GM23338 (cell line): Measurements from ENCODE around the gene ZNF451. TPM values are rescaled to one million over a fixed set of nuclear protein-coding genes. Genes with fewer than 3 reads are reported as not detected.

Experiments
- ATAC-seq: fragments of 200-7000 bp; cut with Tn5 transposase; 3 replicates; pipeline ENCODE4 v1.9.1; 2020
- DNase-seq: peaks from one replicate; pipeline ENCODE4 v3.0.0-alpha.2; 2015; ENCODE audit warnings: low spot score
- H2AFZ ChIP-seq: fragments of 200-600 bp; sonication (generic); 2 replicates; pipeline ENCODE4 v1.8.0; 2016; ENCODE audit warnings: antibody characterized with exemption, mild to moderate bottlenecking, moderate library complexity
- H3F3A ChIP-seq: fragments of 200-600 bp; sonication (generic); replicated peaks from 2 replicates; pipeline ENCODE4 v1.8.0; 2017; ENCODE audit warnings: antibody characterized with exemption, mixed run types, low read depth
- H3K27ac ChIP-seq: fragments of 200-600 bp; sonication (generic); 2 replicates; pipeline ENCODE4 v1.6.1; 2016; ENCODE audit warnings: low read depth
- H3K27me3 ChIP-seq: fragments of 200-600 bp; sonication (generic); 2 replicates; pipeline ENCODE4 v1.8.0; 2016; ENCODE audit warnings: mild to moderate bottlenecking, mixed run types, moderate library complexity; ENCODE audit not compliant: insufficient read depth
- H3K36me3 ChIP-seq: fragments of 200-600 bp; sonication (generic); 2 replicates; pipeline ENCODE4 v1.8.0; 2016; ENCODE audit warnings: mild to moderate bottlenecking; ENCODE audit not compliant: insufficient read depth
- H3K4me1 ChIP-seq: fragments of 200-600 bp; sonication (generic); 2 replicates; pipeline ENCODE4 v1.8.0; 2016; ENCODE audit warnings: mild to moderate bottlenecking, moderate library complexity; ENCODE audit not compliant: insufficient read depth
- H3K4me2 ChIP-seq: fragments of 200-600 bp; sonication (generic); 2 replicates; pipeline ENCODE4 v1.7.1; 2017; ENCODE audit warnings: mixed run types
- H3K4me3 ChIP-seq: fragments of 200-600 bp; sonication (generic); 2 replicates; pipeline ENCODE4 v1.6.1; 2016; ENCODE audit warnings: mixed run types
- H3K79me2 ChIP-seq: fragments of 200-600 bp; sonication (generic); replicated peaks from 2 replicates; pipeline ENCODE4 v1.8.0; 2017; ENCODE audit warnings: mild to moderate bottlenecking; ENCODE audit not compliant: insufficient read depth
- H3K9me2 ChIP-seq: fragments of 200-600 bp; sonication (generic); 2 replicates; pipeline ENCODE4 v1.8.0; 2017; ENCODE audit not compliant: insufficient read depth
- H4K20me1 ChIP-seq: fragments of 200-600 bp; sonication (generic); replicated peaks from 2 replicates; pipeline ENCODE4 v1.8.0; 2017; ENCODE audit warnings: mild to moderate bottlenecking; ENCODE audit not compliant: insufficient read depth
- H3K27ac Mint-ChIP-seq: 2 replicates; pipeline ENCODE4 v1.8.0; 2020; ENCODE audit warnings: inconsistent platforms, mild to moderate bottlenecking, moderate library complexity, mixed read lengths
- H3K27me3 Mint-ChIP-seq: 3 replicates; pipeline ENCODE4 v1.8.0; 2022; ENCODE audit warnings: low read depth, mild to moderate bottlenecking, moderate library complexity, mixed read lengths, inconsistent platforms; ENCODE audit not compliant: insufficient read depth, poor library complexity
- H3K36me3 Mint-ChIP-seq: 3 replicates; pipeline ENCODE4 v1.8.0; 2021; ENCODE audit warnings: low read depth, mild to moderate bottlenecking, inconsistent platforms, moderate library complexity, mixed read lengths
- H3K4me1 Mint-ChIP-seq: 3 replicates; pipeline ENCODE4 v1.8.0; 2020; ENCODE audit warnings: mild to moderate bottlenecking, inconsistent platforms, mixed read lengths
- H3K4me3 Mint-ChIP-seq: 3 replicates; pipeline ENCODE4 v1.8.0; 2021; ENCODE audit warnings: moderate library complexity, mild to moderate bottlenecking, inconsistent platforms, mixed read lengths
- H3K9me3 Mint-ChIP-seq: 3 replicates; pipeline ENCODE4 v1.8.0; 2020; ENCODE audit warnings: moderate library complexity, mild to moderate bottlenecking, inconsistent platforms, mixed read lengths
- EZH2 ChIP-seq: fragments of 200-600 bp; sonication (generic); IDR thresholded peaks from one replicate; pipeline ENCODE4 v1.8.0; 2017; ENCODE audit warnings: antibody characterized with exemption, mild to moderate bottlenecking, low read depth; ENCODE audit not compliant: unreplicated experiment
- EZH2phosphoT487 ChIP-seq: fragments of 200-600 bp; sonication (generic); IDR thresholded peaks from one replicate; pipeline ENCODE4 v1.8.1; 2018; ENCODE audit warnings: antibody characterized with exemption; ENCODE audit not compliant: unreplicated experiment
- JUNB ChIP-seq: IDR thresholded peaks from one replicate; pipeline ENCODE4 v1.6.1; 2016; ENCODE audit warnings: antibody characterized with exemption; ENCODE audit not compliant: unreplicated experiment
- POLR2AphosphoS5 ChIP-seq: IDR thresholded peaks from 2 replicates; pipeline ENCODE4 v1.6.1; 2016; ENCODE audit warnings: antibody characterized with exemption, low read depth
- STAT1 ChIP-seq: IDR thresholded peaks from one replicate; pipeline ENCODE4 v1.6.1; 2016; ENCODE audit warnings: antibody characterized with exemption; ENCODE audit not compliant: unreplicated experiment
- polyA plus RNA-seq: library from polyadenylated mRNA; unstranded; fragments of >200 nt; fragmentation: Nextera tagmentation; extraction: Ambion mirVana; gene quantifications from 2 replicates; pipeline ENCODE4 v1.2.1, GENCODE V29; 2016
- total RNA-seq: library from RNA; depleted of rRNA; stranded (reverse); fragments of >200 nt; shearing (Covaris generic); gene quantifications from 2 replicates; pipeline ENCODE4 v1.2.3, GENCODE V29; 2014
- TF ChIP-seq, protein P1 (sequence below), 2 experiments: fragments of 200-600 bp in 1 of 2; sonication (generic) in 1 of 2; conservative IDR thresholded peaks; 2 replicates each; pipeline versions ENCODE4 v1.5.1 to v1.6.1; 2016 to 2017; ENCODE audit warnings: antibody characterized with exemption in 2 of 2, low read depth in 2 of 2, mild to moderate bottlenecking in 2 of 2, moderate library complexity in 1 of 2
- TF ChIP-seq, protein P2 (sequence below): fragments of 250-450 bp; sonication (Bioruptor Pico); IDR thresholded peaks from 2 replicates; pipeline ENCODE4 v1.5.0; 2020; ENCODE audit warnings: mild to moderate bottlenecking, moderate library complexity

Gene ZNF451
- total and polyA plus RNA-seq, 2 experiments from 2014 or later: 44.8 to 54.1 TPM

DNA sequence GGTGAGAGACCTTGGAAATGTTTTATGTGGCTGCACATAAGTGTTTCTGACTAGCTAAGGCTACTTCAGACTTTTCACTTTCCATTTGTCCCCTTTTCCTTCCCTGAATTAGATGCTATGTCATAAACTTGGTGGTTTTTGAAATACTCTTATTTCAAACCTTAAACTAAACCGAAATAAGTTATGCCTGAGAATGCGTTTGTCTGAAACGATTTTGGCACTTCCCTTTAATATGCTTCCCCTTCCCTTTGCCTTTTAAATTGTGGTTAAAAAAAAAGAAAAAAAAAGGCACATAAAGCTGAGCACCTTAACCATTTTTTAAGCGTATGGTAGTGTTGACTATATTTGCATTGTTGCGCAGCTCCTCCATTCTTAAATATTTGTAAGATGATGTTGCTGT is 14.3 kb downstream of the ZNF451 start:
- H3K9me3 Mint-ChIP-seq: no peaks in the 10 kb centered on the region
- H3K4me1 Mint-ChIP-seq: peaks cover 13% of the 10 kb centered on the region
- H3K79me2 ChIP-seq: peaks cover 75% of the 10 kb centered on the region
- ATAC-seq (no peak), DNase-seq (no peak)
- peak overlapping the region; percentile 28; the same call in 1 of the 2 replicates for H3K27ac ChIP-seq
- no peak for TF ChIP-seq EZH2phosphoT487
- no peak for TF ChIP-seq POLR2AphosphoS5
- no peak overlapping the region for H3K27ac Mint-ChIP-seq
- H3K4me1 ChIP-seq: peaks cover 14% of the 10 kb centered on the region
- H4K20me1 ChIP-seq: peaks cover 7% of the 10 kb centered on the region; the same call in 1 of the 2 replicates
- H3K36me3 Mint-ChIP-seq: peaks cover 45% of the 10 kb centered on the region
- H3K36me3 ChIP-seq: peaks cover 32% of the 10 kb centered on the region
- no peaks in the 10 kb centered on the region for H3K9me2 ChIP-seq
- H3K4me2 ChIP-seq: no peak overlapping the region
- H2AFZ ChIP-seq: no peak overlapping the region
- H3F3A ChIP-seq: no peaks in the 10 kb centered on the region
- H3K4me3 Mint-ChIP-seq: no peak overlapping the region
- no peaks in the 10 kb centered on the region for H3K27me3 ChIP-seq
- no peak overlapping the region for H3K4me3 ChIP-seq
- no peaks in the 10 kb centered on the region for H3K27me3 Mint-ChIP-seq

DNA sequence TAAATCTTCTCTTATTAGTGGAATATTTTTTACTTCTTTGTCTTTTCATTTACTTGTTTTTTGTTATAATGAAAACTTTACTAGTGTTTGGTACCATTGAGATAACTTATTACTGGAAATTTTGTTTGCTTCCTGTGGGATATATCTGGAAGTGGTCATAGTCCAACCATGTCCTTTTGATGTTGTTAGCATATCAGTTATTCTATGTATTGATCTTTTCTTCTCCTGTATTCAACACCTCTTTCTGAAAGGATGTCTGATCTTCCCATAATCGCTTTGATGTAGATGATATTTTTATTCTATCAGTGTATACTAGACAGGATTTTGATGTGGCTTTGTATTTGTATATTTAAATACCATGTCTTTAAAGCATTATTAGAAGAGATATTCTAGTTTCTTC is 17.0 kb downstream of the ZNF451 start:
- H4K20me1 ChIP-seq: peaks cover 7% of the 10 kb centered on the region; the same call in 1 of the 2 replicates
- H3K9me2 ChIP-seq: no peaks in the 10 kb centered on the region
- H3K4me3 ChIP-seq: no peak overlapping the region
- H3K27ac ChIP-seq: no peak overlapping the region
- H3K27me3 ChIP-seq: no peaks in the 10 kb centered on the region
- no peaks in the 10 kb centered on the region for H3F3A ChIP-seq
- no peaks in the 10 kb centered on the region for H3K9me3 Mint-ChIP-seq
- no peak overlapping the region for H3K4me2 ChIP-seq
- no peak overlapping the region for H2AFZ ChIP-seq
- H3K36me3 ChIP-seq: peaks cover 9% of the 10 kb centered on the region
- peaks cover 68% of the 10 kb centered on the region for H3K79me2 ChIP-seq
- peaks cover 17% of the 10 kb centered on the region for H3K4me1 Mint-ChIP-seq
- H3K36me3 Mint-ChIP-seq: peaks cover 19% of the 10 kb centered on the region
- H3K27me3 Mint-ChIP-seq: no peaks in the 10 kb centered on the region
- peaks cover 20% of the 10 kb centered on the region for H3K4me1 ChIP-seq
- DNase-seq (no peak), ATAC-seq (no peak)
- TF ChIP-seq STAT1 (no peak), JUNB (no peak), POLR2AphosphoS5 (no peak), EZH2 (no peak), EZH2phosphoT487 (no peak)
- TF ChIP-seq, protein P1, sequence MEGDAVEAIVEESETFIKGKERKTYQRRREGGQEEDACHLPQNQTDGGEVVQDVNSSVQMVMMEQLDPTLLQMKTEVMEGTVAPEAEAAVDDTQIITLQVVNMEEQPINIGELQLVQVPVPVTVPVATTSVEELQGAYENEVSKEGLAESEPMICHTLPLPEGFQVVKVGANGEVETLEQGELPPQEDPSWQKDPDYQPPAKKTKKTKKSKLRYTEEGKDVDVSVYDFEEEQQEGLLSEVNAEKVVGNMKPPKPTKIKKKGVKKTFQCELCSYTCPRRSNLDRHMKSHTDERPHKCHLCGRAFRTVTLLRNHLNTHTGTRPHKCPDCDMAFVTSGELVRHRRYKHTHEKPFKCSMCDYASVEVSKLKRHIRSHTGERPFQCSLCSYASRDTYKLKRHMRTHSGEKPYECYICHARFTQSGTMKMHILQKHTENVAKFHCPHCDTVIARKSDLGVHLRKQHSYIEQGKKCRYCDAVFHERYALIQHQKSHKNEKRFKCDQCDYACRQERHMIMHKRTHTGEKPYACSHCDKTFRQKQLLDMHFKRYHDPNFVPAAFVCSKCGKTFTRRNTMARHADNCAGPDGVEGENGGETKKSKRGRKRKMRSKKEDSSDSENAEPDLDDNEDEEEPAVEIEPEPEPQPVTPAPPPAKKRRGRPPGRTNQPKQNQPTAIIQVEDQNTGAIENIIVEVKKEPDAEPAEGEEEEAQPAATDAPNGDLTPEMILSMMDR (conservative IDR thresholded peaks at IDR 0.05; ENCODE audit: low read depth in 2 of 2): no peak
- TF ChIP-seq, protein P2, sequence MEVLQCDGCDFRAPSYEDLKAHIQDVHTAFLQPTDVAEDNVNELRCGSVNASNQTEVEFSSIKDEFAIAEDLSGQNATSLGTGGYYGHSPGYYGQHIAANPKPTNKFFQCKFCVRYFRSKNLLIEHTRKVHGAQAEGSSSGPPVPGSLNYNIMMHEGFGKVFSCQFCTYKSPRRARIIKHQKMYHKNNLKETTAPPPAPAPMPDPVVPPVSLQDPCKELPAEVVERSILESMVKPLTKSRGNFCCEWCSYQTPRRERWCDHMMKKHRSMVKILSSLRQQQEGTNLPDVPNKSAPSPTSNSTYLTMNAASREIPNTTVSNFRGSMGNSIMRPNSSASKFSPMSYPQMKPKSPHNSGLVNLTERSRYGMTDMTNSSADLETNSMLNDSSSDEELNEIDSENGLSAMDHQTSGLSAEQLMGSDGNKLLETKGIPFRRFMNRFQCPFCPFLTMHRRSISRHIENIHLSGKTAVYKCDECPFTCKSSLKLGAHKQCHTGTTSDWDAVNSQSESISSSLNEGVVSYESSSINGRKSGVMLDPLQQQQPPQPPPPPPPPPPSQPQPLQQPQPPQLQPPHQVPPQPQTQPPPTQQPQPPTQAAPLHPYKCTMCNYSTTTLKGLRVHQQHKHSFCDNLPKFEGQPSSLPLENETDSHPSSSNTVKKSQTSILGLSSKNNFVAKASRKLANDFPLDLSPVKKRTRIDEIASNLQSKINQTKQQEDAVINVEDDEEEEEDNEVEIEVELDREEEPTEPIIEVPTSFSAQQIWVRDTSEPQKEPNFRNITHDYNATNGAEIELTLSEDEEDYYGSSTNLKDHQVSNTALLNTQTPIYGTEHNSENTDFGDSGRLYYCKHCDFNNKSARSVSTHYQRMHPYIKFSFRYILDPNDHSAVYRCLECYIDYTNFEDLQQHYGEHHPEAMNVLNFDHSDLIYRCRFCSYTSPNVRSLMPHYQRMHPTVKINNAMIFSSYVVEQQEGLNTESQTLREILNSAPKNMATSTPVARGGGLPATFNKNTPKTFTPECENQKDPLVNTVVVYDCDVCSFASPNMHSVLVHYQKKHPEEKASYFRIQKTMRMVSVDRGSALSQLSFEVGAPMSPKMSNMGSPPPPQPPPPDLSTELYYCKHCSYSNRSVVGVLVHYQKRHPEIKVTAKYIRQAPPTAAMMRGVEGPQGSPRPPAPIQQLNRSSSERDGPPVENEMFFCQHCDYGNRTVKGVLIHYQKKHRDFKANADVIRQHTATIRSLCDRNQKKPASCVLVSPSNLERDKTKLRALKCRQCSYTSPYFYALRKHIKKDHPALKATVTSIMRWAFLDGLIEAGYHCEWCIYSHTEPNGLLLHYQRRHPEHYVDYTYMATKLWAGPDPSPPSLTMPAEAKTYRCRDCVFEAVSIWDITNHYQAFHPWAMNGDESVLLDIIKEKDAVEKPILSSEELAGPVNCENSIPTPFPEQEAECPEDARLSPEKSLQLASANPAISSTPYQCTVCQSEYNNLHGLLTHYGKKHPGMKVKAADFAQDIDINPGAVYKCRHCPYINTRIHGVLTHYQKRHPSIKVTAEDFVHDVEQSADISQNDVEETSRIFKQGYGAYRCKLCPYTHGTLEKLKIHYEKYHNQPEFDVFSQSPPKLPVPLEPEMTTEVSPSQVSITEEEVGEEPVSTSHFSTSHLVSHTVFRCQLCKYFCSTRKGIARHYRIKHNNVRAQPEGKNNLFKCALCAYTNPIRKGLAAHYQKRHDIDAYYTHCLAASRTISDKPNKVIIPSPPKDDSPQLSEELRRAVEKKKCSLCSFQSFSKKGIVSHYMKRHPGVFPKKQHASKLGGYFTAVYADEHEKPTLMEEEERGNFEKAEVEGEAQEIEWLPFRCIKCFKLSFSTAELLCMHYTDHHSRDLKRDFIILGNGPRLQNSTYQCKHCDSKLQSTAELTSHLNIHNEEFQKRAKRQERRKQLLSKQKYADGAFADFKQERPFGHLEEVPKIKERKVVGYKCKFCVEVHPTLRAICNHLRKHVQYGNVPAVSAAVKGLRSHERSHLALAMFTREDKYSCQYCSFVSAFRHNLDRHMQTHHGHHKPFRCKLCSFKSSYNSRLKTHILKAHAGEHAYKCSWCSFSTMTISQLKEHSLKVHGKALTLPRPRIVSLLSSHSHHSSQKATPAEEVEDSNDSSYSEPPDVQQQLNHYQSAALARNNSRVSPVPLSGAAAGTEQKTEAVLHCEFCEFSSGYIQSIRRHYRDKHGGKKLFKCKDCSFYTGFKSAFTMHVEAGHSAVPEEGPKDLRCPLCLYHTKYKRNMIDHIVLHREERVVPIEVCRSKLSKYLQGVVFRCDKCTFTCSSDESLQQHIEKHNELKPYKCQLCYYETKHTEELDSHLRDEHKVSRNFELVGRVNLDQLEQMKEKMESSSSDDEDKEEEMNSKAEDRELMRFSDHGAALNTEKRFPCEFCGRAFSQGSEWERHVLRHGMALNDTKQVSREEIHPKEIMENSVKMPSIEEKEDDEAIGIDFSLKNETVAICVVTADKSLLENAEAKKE (CRISPR knock-in tag): no peak
- no peak overlapping the region for H3K4me3 Mint-ChIP-seq
- H3K27ac Mint-ChIP-seq: no peak overlapping the region
